ENCODE data around the gene PNO1. TPM values are rescaled to one million over a fixed set of nuclear protein-coding genes. Genes with fewer than 3 reads are reported as not detected.

PNO1 gene
- total and polyA plus RNA-seq, 8 donors, result 6.1 to 65.8 (median 16.4) TPM

DNA sequence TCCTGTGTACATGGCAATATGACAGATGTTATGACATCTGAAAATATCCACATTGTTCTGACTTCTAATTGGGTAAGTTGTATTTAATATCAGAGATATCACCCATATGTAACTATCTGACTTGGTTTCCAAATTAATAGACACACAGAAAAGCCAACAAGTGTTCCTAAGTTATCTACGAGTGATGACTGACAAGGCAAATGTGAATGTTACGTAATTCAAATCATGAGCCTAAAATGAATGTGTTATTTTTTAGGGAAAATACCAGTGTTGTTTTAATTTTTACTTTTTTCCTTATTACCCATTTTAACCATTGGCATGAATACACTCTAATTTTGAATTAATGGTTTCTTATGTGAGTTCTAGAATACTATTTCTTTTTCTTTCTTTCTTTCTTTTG, 15.8 kb upstream of the PNO1 start:
- DNase-seq, result no peak
- TF ChIP-seq EP300 (IDR thresholded peaks at IDR 0.05), result no peak
- no peak for TF ChIP-seq CTCF (IDR thresholded peaks at IDR 0.05)
- TF ChIP-seq POLR2AphosphoS5 (IDR thresholded peaks at IDR 0.05), result no peak
- TF ChIP-seq POLR2A (IDR thresholded peaks at IDR 0.05), result no peak
- Histone ChIP-seq H3K27ac (no peak overlapping the region), H3K36me3 (peaks cover 2 to 38% (median 24%) of the 10 kb centered on the region in 4 donors), H3K9me3 (no peaks in the 10 kb centered on the region), H3K4me1 (no peaks in the 10 kb centered on the region), H3K27me3 (no peaks in the 10 kb centered on the region), H3K4me3 (no peak overlapping the region)
- intact Hi-C loops (cut with DNase I; ENCODE audit: low total_unique reads), result no loop called here
- WGBS, 5 donors, result 91 to 98% (median 94%) methylated on average over 2 of the region's 2 CpGs

GRCh38 chr2:68151037-68151436, 6.7 kb upstream of the PNO1 start:
- Histone ChIP-seq H3K4me3 (no peak overlapping the region), H3K9me3 (no peaks in the 10 kb centered on the region), H3K4me1 (peaks cover under 1 to 33% (median 9%) of the 10 kb centered on the region in 4 donors), H3K27me3 (no peaks in the 10 kb centered on the region), H3K27ac (no peak overlapping the region), H3K36me3 (peaks cover 0 to under 1% (median 0%) of the 10 kb centered on the region in 4 donors)
- no peak for TF ChIP-seq EP300 (IDR thresholded peaks at IDR 0.05)
- no peak for TF ChIP-seq POLR2AphosphoS5 (IDR thresholded peaks at IDR 0.05)
- no peak for TF ChIP-seq CTCF (IDR thresholded peaks at IDR 0.05)
- TF ChIP-seq POLR2A (IDR thresholded peaks at IDR 0.05), result no peak
- intact Hi-C loops (cut with DNase I; ENCODE audit: low total_unique reads), result no loop called here
- no peak for DNase-seq

- Histone ChIP-seq H3K36me3 (no peaks in the 10 kb centered on the region), H3K9me3 (no peaks in the 10 kb centered on the region), H3K27ac (peak overlapping the region in 2 of 5 donors; percentile 12 to 24), H3K4me1 (peaks cover 10 to 41% (median 18%) of the 10 kb centered on the region in 4 donors), H3K4me3 (no peak overlapping the region), H3K27me3 (no peaks in the 10 kb centered on the region)
- TF ChIP-seq POLR2A (IDR thresholded peaks at IDR 0.05) (no peak), CTCF (IDR thresholded peaks at IDR 0.05) (no peak), POLR2AphosphoS5 (IDR thresholded peaks at IDR 0.05) (no peak), EP300 (IDR thresholded peaks at IDR 0.05) (no peak)
- DNase-seq, result no peak
- intact Hi-C loops (cut with DNase I; ENCODE audit: low total_unique reads), result no loop called here
- 53 to 71% (median 68%) methylated on average over 3 of the region's 3 CpGs for WGBS, 5 donors
These were observed 4.9 kb upstream of the PNO1 start for GRCh38 chr2:68152681-68153347.

GRCh38 chr2:68155618-68156017, 2.1 kb upstream of the PNO1 start:
- H3K36me3 ChIP-seq, result peaks cover 0 to 8% (median 5%) of the 10 kb centered on the region in 4 donors
- WGBS, 5 donors, result 94 to 99% (median 97%) methylated on average over 7 of the region's 7 CpGs
- intact Hi-C loops (cut with DNase I; ENCODE audit: low total_unique reads), result no loop called here
- H3K4me1 ChIP-seq, result peaks cover 22 to 58% (median 38%) of the 10 kb centered on the region in 4 donors
- DNase-seq, result no peak
- H3K27me3 ChIP-seq, result no peaks in the 10 kb centered on the region
- H3K9me3 ChIP-seq, result no peaks in the 10 kb centered on the region
- H3K27ac ChIP-seq, result no peak overlapping the region
- H3K4me3 ChIP-seq, result no peak overlapping the region
- TF ChIP-seq POLR2A (IDR thresholded peaks at IDR 0.05) (no peak), CTCF (IDR thresholded peaks at IDR 0.05) (no peak), EP300 (IDR thresholded peaks at IDR 0.05) (no peak), POLR2AphosphoS5 (IDR thresholded peaks at IDR 0.05) (no peak)

Data from stomach (tissue), 9 donors.